ENCODE measurements around the gene CACNA1A.

The CACNA1A gene

DNA sequence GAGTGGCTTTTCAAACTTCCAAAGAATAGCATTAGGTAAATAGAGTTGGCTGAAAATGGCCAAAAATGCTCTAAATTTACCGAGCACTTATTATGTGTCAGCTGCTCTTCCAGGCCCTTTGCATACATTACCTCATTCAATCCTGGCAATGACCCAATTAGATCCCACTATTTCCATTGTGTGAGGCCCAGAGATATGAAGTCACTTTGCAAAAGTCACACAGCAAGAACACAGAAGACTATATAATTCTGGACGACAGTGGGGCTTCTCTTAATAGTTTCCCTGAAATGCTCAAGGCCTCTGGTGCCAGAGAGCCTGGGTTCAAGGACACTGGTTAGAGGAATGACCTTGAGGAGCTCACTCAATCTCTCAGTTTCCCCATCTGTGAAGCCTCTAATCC, 209.3 kb downstream of the CACNA1A start:
- no peak for TF ChIP-seq CTCF (conservative IDR thresholded peaks at IDR 0.05; ENCODE audit: low read depth, low read length)
- H3K4me3 ChIP-seq (ENCODE audit: low read length): no peak overlapping the region
- DNase-seq (ENCODE audit: low read depth): no peak

DNA sequence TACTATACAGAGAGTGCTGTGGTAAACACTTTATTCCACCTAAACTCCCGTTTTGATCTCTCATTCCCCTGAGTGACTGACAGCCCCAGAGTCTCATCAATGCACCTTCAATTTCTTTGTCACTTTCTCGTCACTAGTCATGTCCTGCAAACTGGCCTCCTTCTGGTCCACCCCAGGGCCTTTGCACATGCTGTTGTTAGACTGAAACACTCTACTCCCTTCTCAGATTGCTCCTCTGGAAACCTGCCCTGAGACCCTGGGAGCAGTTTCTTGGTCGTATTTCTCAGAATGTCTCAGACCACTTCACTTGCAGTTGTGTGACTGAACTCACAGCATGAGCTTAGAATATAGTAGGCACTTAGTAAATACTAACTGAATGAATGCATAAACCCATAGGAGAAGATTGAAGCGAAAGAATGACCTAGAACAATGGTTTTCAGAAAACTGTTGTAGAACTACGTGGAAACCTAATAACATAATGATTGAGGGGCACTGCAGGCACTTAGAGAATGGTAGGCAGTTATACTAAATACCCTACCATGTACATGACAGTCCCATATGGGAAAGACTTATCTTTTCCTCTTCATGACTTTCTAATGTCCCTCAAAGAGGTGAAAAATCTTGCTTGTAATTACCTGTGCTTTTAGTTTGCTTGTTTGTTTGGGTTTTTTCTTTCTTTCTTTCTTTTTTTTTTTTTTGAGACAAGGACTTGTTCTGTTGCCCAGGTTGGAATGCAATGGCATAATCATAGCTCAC, 211.3 kb downstream of the CACNA1A start:
- TF ChIP-seq CTCF (conservative IDR thresholded peaks at IDR 0.05; ENCODE audit: low read depth, low read length): no peak
- DNase-seq (ENCODE audit: low read depth): no peak
- no peak overlapping the region for H3K4me3 ChIP-seq (ENCODE audit: low read length)

GRCh38 chr19:13291913-13292312, 214.4 kb downstream of the CACNA1A start:
- no peak overlapping the region for H3K4me3 ChIP-seq (ENCODE audit: low read length)
- DNase-seq (ENCODE audit: low read depth): no peak
- TF ChIP-seq CTCF (conservative IDR thresholded peaks at IDR 0.05; ENCODE audit: low read depth, low read length): no peak

DNA sequence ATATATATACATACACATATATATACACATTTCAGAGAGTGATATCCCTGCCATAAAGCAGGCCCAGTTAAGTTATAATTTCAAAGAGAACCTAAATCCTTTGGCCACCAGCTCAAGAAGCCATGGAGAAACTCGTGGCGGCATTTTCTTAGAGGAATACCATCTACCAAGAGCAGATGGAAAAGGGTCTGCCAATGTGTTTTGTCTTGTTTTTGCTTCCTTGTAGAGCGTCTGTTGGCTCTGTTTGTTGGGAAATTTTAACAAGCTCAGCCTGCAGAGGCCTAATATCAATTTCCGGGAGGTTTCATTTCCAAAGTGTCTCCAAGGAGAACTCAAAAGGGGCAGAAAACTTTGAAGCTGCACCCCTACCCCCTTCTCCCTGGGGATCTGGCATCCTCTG, 215.5 kb downstream of the CACNA1A start:
- TF ChIP-seq CTCF (conservative IDR thresholded peaks at IDR 0.05; ENCODE audit: low read depth, low read length): no peak
- no peak for DNase-seq (ENCODE audit: low read depth)
- no peak overlapping the region for H3K4me3 ChIP-seq (ENCODE audit: low read length)

DNA sequence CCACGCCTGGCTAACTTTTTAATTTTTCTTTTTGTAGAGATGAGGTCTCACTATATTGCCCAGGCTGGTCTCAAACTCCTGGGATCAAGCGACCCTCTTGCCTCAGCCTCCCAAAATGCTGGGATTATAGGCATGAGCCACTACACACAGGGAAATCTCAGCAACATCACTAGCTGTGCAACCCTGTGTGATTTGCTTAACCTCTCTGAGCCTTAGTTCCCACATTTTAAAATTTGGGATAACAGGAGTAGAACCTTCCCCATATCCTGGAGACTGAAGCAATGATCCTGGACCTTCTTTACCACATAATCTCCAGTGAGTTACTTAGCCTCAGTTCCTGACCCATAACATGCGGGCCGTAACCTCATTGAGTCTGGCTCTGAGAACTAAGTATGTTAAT, 217.0 kb downstream of the CACNA1A start:
- DNase-seq (ENCODE audit: low read depth): no peak
- no peak overlapping the region for H3K4me3 ChIP-seq (ENCODE audit: low read length)
- TF ChIP-seq CTCF (conservative IDR thresholded peaks at IDR 0.05; ENCODE audit: low read depth, low read length): no peak

GRCh38 chr19:13286195-13286985, 219.9 kb downstream of the CACNA1A start:
- no peak for DNase-seq (ENCODE audit: low read depth)
- no peak for TF ChIP-seq CTCF (conservative IDR thresholded peaks at IDR 0.05; ENCODE audit: low read depth, low read length)
- no peak overlapping the region for H3K4me3 ChIP-seq (ENCODE audit: low read length)

Measured in retinal pigment epithelial cell (primary cell).